ENCODE measurements around the gene GOLGA6A. TPM values are rescaled to one million over a fixed set of nuclear protein-coding genes. Genes with fewer than 3 reads are reported as not detected.
"Not testable (repeated sequence)": the region's sequence is repeated elsewhere in the genome, so short reads cannot be mapped to it uniquely, and the experiment has no call there.

GOLGA6A gene
- total and polyA plus RNA-seq, 2 experiments from 2014 or later = 1.9 TPM; not detected in 1

DNA sequence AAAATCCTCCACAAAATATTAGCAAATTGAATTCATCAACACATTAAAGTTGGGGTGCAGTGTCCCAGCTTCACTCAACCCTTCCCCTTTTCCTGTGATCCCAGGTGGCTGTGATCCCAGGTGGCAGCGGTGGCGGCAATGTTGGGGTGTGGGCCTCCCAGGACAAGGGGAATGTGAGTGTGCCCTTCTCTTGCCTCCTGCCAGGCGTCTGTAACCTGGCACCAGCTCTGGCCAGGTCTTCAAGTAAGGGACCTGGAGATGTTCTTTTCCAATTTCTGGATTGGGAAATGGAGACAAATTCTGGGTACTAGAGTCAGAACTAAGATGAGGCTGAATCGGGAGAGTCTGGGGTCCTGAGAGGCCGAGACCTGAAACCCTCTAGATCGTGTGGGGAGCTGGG lies 20.1 kb downstream of the GOLGA6A start:
- H3K9me3 ChIP-seq (ENCODE audit: low read depth) = no peaks in the 10 kb centered on the region

GRCh38 chr15:74060251-74060650 lies 22.1 kb downstream of the GOLGA6A start:
- no peak for DNase-seq (ENCODE audit: low read depth in 1 of 2, low spot score in 1 of 2)
- no peak overlapping the region for H3K27ac ChIP-seq
- no peaks in the 10 kb centered on the region for H3K9me3 ChIP-seq (ENCODE audit: low read depth)
- TF ChIP-seq CTCF (IDR thresholded peaks at IDR 0.05; ENCODE audit: low read depth, low read length) = no peak
- H3K4me1 ChIP-seq (ENCODE audit: low read depth) = no peaks in the 10 kb centered on the region
- H3K27me3 ChIP-seq = peaks cover 3% of the 10 kb centered on the region
- H3K36me3 ChIP-seq = no peaks in the 10 kb centered on the region
- H3K4me3 ChIP-seq = no peak overlapping the region

More for the DNA sequence above, 20.1 kb downstream of the GOLGA6A start:
- Histone ChIP-seq H3K27me3 (peaks cover 2% of the 10 kb centered on the region), H3K27ac (no peak overlapping the region), H3K36me3 (no peaks in the 10 kb centered on the region), H3K4me3 (no peak overlapping the region), H3K4me1 (ENCODE audit: low read depth) (no peaks in the 10 kb centered on the region)
- DNase-seq (ENCODE audit: low read depth in 1 of 2, low spot score in 1 of 2) = no peak
- no peak for TF ChIP-seq CTCF (IDR thresholded peaks at IDR 0.05; ENCODE audit: low read depth, low read length)

DNA sequence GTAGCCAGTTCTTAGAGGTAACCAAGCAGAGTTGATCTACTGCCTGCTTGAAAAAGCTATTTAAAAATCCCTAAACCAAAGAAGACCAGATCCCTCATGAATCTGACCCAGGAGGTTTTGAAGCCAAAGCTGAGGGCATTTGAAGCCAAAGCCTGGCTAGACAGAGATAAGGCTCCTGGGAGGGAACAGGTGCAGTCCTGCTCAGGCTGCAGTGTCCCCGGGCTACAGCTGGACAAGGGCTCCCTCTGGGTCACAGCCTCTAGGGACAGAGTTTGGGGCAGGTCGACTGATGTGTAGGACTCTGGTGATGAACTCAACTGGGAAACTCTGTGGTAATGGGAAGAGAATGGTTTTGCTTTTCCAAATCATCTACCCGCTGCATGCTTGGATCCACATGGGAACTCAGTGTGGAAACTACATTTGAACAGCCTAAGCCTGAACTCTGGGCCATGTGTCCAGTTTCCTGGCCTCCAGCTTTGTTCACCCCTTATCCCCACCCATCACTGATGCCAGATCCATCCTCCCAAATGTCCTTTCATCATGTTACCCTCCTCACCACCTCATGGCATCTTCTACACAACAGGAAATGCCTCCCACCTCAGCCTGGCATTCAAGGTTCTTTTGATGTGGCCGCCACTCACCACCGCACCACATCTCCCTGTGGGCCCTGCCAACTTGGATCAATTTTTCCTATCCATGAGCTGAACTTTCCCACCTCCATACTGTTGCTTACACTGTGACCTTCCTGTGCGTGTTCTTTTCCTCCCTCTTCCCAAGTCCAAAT lies 23.1 kb downstream of the GOLGA6A start:
- H3K27ac ChIP-seq; DNase-seq (ENCODE audit: low read depth in 1 of 2, low spot score in 1 of 2); H3K4me1 ChIP-seq (ENCODE audit: low read depth); H3K9me3 ChIP-seq (ENCODE audit: low read depth); H3K36me3 ChIP-seq; H3K27me3 ChIP-seq; H3K4me3 ChIP-seq: not testable (repeated sequence)

DNA sequence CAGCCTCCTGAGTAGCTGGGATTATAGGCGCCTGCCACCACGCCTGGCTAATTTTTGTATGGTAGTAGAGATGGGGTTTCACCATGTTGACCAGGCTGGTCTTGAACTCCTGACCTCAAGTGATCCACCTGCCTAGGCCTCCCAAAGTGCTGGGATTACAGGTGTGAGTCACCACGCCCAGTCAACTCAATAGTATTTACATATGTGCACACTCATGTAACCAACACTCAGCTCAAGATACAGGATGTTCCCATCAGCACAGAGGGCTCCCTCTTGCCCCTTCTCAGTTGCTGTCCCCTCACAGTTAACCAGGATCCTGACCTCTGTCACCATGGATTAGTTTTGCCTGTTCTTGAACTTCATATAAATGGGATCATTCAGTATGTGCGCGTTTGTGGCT lies 26.0 kb downstream of the GOLGA6A start:
- H3K27me3 ChIP-seq = peaks cover 11% of the 10 kb centered on the region
- H3K4me1 ChIP-seq (ENCODE audit: low read depth); H3K4me3 ChIP-seq; DNase-seq (ENCODE audit: low read depth in 1 of 2, low spot score in 1 of 2); H3K36me3 ChIP-seq; H3K27ac ChIP-seq; H3K9me3 ChIP-seq (ENCODE audit: low read depth): not testable (repeated sequence)

GRCh38 chr15:74055804-74056203 lies 26.5 kb downstream of the GOLGA6A start:
- TF ChIP-seq CTCF (IDR thresholded peaks at IDR 0.05; ENCODE audit: low read depth, low read length) = no peak
- Histone ChIP-seq H3K27me3 (peaks cover 11% of the 10 kb centered on the region), H3K27ac (no peak overlapping the region), H3K9me3 (ENCODE audit: low read depth) (no peaks in the 10 kb centered on the region), H3K4me1 (ENCODE audit: low read depth) (no peaks in the 10 kb centered on the region), H3K4me3 (no peak overlapping the region), H3K36me3 (no peaks in the 10 kb centered on the region)
- no peak for DNase-seq (ENCODE audit: low read depth in 1 of 2, low spot score in 1 of 2)

GRCh38 chr15:74053941-74054529 lies 28.3 kb downstream of the GOLGA6A start:
- peak; percentile 58 for TF ChIP-seq CTCF (IDR thresholded peaks at IDR 0.05; ENCODE audit: low read depth, low read length)
- Histone ChIP-seq H3K27ac (no peak overlapping the region), H3K4me3 (no peak overlapping the region), H3K36me3 (no peaks in the 10 kb centered on the region), H3K4me1 (ENCODE audit: low read depth) (no peaks in the 10 kb centered on the region), H3K27me3 (peaks cover 11% of the 10 kb centered on the region), H3K9me3 (ENCODE audit: low read depth) (no peaks in the 10 kb centered on the region)
- DNase-seq (ENCODE audit: low read depth in 1 of 2, low spot score in 1 of 2) = peak; percentile 80 to 96
